Measurements from ENCODE around the gene CMTM4. TPM values are rescaled to one million over a fixed set of nuclear protein-coding genes. Genes with fewer than 3 reads are reported as not detected.

Gene CMTM4
- total and polyA plus RNA-seq, 2 of the 4 experiments (the other 2 are of a cell fraction), result 9.0 to 14.5 TPM

DNA sequence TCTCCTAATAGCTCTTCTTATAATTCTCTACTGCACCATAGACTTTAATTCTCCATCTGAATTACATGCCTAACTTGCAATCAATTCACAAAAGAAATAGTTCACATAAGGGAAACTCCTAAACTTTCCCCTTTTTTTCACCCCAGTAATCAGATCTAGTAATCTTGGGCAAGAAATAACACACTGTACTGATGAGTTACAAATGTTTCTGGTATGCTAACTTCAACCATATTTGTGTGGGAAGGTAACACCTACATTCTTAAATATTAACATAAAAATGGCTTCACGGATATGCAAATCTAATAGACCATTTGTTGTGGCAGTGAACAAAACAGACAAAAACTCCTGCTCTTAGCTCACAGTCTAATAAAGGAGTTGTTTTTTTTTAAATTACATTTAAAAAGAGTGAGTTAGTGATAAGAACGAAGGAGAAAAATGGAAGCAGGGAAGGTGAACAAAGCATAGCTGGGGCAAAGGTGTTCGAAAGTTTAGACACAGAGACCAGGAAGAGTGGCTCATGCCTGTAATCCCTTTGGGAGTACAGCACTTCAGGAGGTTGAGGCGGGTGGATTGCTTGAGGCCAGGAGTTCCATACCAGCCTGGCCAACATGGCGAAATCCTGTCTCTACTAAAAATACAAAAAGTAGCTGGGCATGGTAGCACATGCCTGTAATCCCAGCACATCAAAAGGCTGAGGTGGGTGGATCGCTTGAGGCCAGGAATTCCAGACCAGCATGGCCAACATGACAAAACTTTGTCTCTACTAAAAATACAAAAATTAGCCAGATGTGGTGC lies 57.3 kb downstream of the CMTM4 start (continued):
- TF ChIP-seq RAD21 (IDR thresholded peaks at IDR 0.05; ENCODE audit: low read length) (no peak), POLR2A (IDR thresholded peaks at IDR 0.05; ENCODE audit: low read depth, low read length) (no peak)

GRCh38 chr16:66637806-66638205 lies 58.7 kb downstream of the CMTM4 start:
- no peak overlapping the region for H2AK9ac ChIP-seq (replicated peaks; ENCODE audit: low read depth, low read length, poor library complexity)
- H3K9me3 ChIP-seq (ENCODE audit: control insufficient read depth, insufficient read depth, low read length), result no peaks in the 10 kb centered on the region
- no peak overlapping the region for H2BK5ac ChIP-seq (ENCODE audit: low read depth, low read length, poor library complexity, severe bottlenecking)
- H4K8ac ChIP-seq (ENCODE audit: low read depth in 2 of 2, low read length in 2 of 2), result no peak overlapping the region
- H3K9me1 ChIP-seq (ENCODE audit: insufficient read depth, low read length), result peaks cover 6% of the 10 kb centered on the region; the same call in 1 of the 2 replicates
- dilution Hi-C loops (cut with HindIII; ENCODE audit: low sequenced_read_pairs, unreplicated experiment), result no loop called here
- peaks cover 8% of the 10 kb centered on the region; the same call in 1 of the 2 replicates for H3K4me1 ChIP-seq (ENCODE audit: control insufficient read depth, insufficient read depth, low read length)
- no peak overlapping the region for H3K56ac ChIP-seq (ENCODE audit: extremely low read depth, insufficient read depth, low read length)
- no peaks in the 10 kb centered on the region for H3K27me3 ChIP-seq (ENCODE audit: control insufficient read depth, insufficient read depth, low read length)
- no peak overlapping the region for H3K23ac ChIP-seq (ENCODE audit: low read depth, low read length)
- no peak overlapping the region for H2BK120ac ChIP-seq (ENCODE audit: low read depth, low read length)
- in situ Hi-C loops (cut with MboI; ENCODE audit: low sequenced_read_pairs), result no loop called here
- H2AFZ ChIP-seq (replicated peaks; ENCODE audit: low read length, poor library complexity), result no peak overlapping the region
- intact Hi-C loops (cut with micrococcal nuclease), result no loop called here
- H2AK5ac ChIP-seq (ENCODE audit: low read depth, low read length), result no peak overlapping the region
- H4K5ac ChIP-seq (ENCODE audit: low read depth, low read length), result no peak overlapping the region
- H3K79me1 ChIP-seq (ENCODE audit: low read depth in 1 of 2, low read length in 2 of 2), result no peaks in the 10 kb centered on the region
- H3K14ac ChIP-seq (replicated peaks; ENCODE audit: low read depth, low read length), result no peak overlapping the region
- H3K18ac ChIP-seq (ENCODE audit: low read depth, low read length), result no peak overlapping the region
- H4K20me1 ChIP-seq (ENCODE audit: insufficient read depth, low read length), result no peaks in the 10 kb centered on the region
- no peak overlapping the region for H2BK20ac ChIP-seq (ENCODE audit: low read depth, low read length)
- ChIA-PET POLR2A (ENCODE audit: unreplicated experiment) (no interaction called here), CTCF (interaction anchor here (1.4 kb wide), 1 partner anchor 13 kb away, joined by 4 read pairs; no protein-coding TSS in a partner anchor)
- no peak overlapping the region for H3K4ac ChIP-seq (ENCODE audit: low read depth, low read length)
- no TSS peak for BruUV-seq (replicated peaks)
- WGBS, 2 experiments (ENCODE audit: extremely low coverage in 2 of 2, insufficient read length in 1 of 2), result 100% methylated on average over 2 of the region's 3 CpGs; no CpG with 5 or more reads in 1 of the 2 experiments
- H3K9ac ChIP-seq (ENCODE audit: low read depth, low read length), result no peak overlapping the region
- no peaks in the 10 kb centered on the region for H3K36me3 ChIP-seq (ENCODE audit: control insufficient read depth, insufficient read depth, low read length)
- ATAC-seq (ENCODE audit: low read depth) (no peak), DNase-seq (no peak)
- no peak overlapping the region for H4K91ac ChIP-seq (ENCODE audit: insufficient read depth, low read depth, low read length)
- H3K27ac ChIP-seq (ENCODE audit: insufficient read depth, low read length), result no peak overlapping the region
- H3K4me2 ChIP-seq (ENCODE audit: low read depth, low read length), result no peak overlapping the region
- no peak overlapping the region for H2BK15ac ChIP-seq (ENCODE audit: low read depth, low read length)
- H3K4me3 ChIP-seq (ENCODE audit: insufficient read depth, low read depth, low read length), result no peak overlapping the region
- no peak for TF ChIP-seq CHD1 (IDR thresholded peaks at IDR 0.05; ENCODE audit: low read depth, low read length)
- TF ChIP-seq MAFK (IDR thresholded peaks at IDR 0.05; ENCODE audit: low read depth, low read length), result no peak
- TF ChIP-seq MAZ (IDR thresholded peaks at IDR 0.05; ENCODE audit: borderline replicate concordance, low read depth, low read length), result no peak
- TF ChIP-seq NFE2L2 (IDR thresholded peaks at IDR 0.05; ENCODE audit: low read depth, low read length), result no peak
- TF ChIP-seq, protein P1, sequence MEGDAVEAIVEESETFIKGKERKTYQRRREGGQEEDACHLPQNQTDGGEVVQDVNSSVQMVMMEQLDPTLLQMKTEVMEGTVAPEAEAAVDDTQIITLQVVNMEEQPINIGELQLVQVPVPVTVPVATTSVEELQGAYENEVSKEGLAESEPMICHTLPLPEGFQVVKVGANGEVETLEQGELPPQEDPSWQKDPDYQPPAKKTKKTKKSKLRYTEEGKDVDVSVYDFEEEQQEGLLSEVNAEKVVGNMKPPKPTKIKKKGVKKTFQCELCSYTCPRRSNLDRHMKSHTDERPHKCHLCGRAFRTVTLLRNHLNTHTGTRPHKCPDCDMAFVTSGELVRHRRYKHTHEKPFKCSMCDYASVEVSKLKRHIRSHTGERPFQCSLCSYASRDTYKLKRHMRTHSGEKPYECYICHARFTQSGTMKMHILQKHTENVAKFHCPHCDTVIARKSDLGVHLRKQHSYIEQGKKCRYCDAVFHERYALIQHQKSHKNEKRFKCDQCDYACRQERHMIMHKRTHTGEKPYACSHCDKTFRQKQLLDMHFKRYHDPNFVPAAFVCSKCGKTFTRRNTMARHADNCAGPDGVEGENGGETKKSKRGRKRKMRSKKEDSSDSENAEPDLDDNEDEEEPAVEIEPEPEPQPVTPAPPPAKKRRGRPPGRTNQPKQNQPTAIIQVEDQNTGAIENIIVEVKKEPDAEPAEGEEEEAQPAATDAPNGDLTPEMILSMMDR (conservative IDR thresholded peaks at IDR 0.05; ENCODE audit: low read depth, low read length), result no peak
- no peak for TF ChIP-seq BHLHE40 (IDR thresholded peaks at IDR 0.05; ENCODE audit: low read depth, low read length)
- TF ChIP-seq RFX5 (IDR thresholded peaks at IDR 0.05; ENCODE audit: low read depth, low read length), result no peak
- no peak for TF ChIP-seq MXI1 (IDR thresholded peaks at IDR 0.05; ENCODE audit: borderline replicate concordance, low read depth, low read length)
- no peak for TF ChIP-seq POLR2A (IDR thresholded peaks at IDR 0.05; ENCODE audit: low read depth, low read length)
- TF ChIP-seq SMC3 (IDR thresholded peaks at IDR 0.05; ENCODE audit: low read depth, low read length), result no peak
- no peak for TF ChIP-seq USF2 (IDR thresholded peaks at IDR 0.05; ENCODE audit: low read depth, low read length)
- TF ChIP-seq RCOR1 (IDR thresholded peaks at IDR 0.05; ENCODE audit: insufficient replicate concordance, low read length), result no peak
- no peak for TF ChIP-seq CEBPB (IDR thresholded peaks at IDR 0.05; ENCODE audit: low read depth, low read length)

All from IMR-90 (cell line).